Right cardiac atrium (tissue), 5 donors: ENCODE measurements around the gene CSNK1G1. TPM values are rescaled to one million over a fixed set of nuclear protein-coding genes. Genes with fewer than 3 reads are reported as not detected.
A peak's percentile ranks its signal among the peaks of the same experiment; 100 is the strongest.

Experiments used
- ATAC-seq, 2 donors: fragments of 200-7000 bp; cut with Tn5 transposase; one replicate each; pipeline versions ENCODE4 v1.8.0 to v1.9.1; 2020; ENCODE audit warnings: moderate library complexity in 2 of 2, mild to moderate bottlenecking in 1 of 2
- DNase-seq, 3 donors: peaks; one replicate each; pipeline ENCODE4 v3.0.0-alpha.2; 2020
- H3K27ac ChIP-seq: one replicate; pipeline ENCODE4 v1.5.1; 2013; ENCODE audit warnings: mild to moderate bottlenecking, low read length, control low read depth, moderate library complexity
- H3K27me3 ChIP-seq: one replicate; pipeline ENCODE4 v1.6.1; 2013; ENCODE audit not compliant: control insufficient read depth, insufficient read depth
- H3K4me1 ChIP-seq: one replicate; pipeline ENCODE4 v1.6.1; 2013; ENCODE audit warnings: low read length; ENCODE audit not compliant: control insufficient read depth, insufficient read depth
- H3K4me3 ChIP-seq: one replicate; pipeline ENCODE4 v1.5.1; 2013; ENCODE audit warnings: low read length, control low read depth
- H3K9me3 ChIP-seq: one replicate; pipeline ENCODE4 v1.6.1; 2013; ENCODE audit warnings: low read length; ENCODE audit not compliant: control insufficient read depth
- WGBS: extraction: QIAGEN DNeasy Blood & Tissue Kit; methylation state at CpG from one replicate; pipeline ENCODE4 v1.1.7; 2013; 5-methylcytosine and 5-hydroxymethylcytosine counted together
- intact Hi-C, 4 donors: fragments of 100-400 bp; cut with DNase I; formaldehyde crosslinking; loops; one replicate each; pipeline versions ENCODE4 v1.11.0 to v1.14.0; 2022 to 2023
- polyA plus RNA-seq: library from polyadenylated mRNA; stranded (reverse); fragments of 200-250 nt; gene quantifications from one replicate; pipeline ENCODE4 v1.2.3, GENCODE V29; 2013
- total RNA-seq, 4 donors: library from RNA; stranded (reverse); fragmentation: NEBNext Ultra II Directional; extraction: Animal tissue kit (Norgen Biotek cat#: 25700); gene quantifications; one replicate each; pipeline ENCODE4 v1.2.1, GENCODE V29; 2021
- donor health status: healthy with polysubstance abuse.
- donor health status: DM: no; HTN: yes; CAD: no.
- donor health status: DM: no; HTN: no; CAD: no.
- donor health status: DM: no; HTN: yes; CAD: no; lungs with severe emphysema.
- donor health status: DM: yes; HTN: yes; CAD: no.

The CSNK1G1 gene
- total and polyA plus RNA-seq, 5 donors = 2.3 to 11.5 (median 7.7) TPM

- peaks cover 2% of the 10 kb centered on the region for H3K4me1 ChIP-seq
- intact Hi-C loops = no loop called here
- H3K9me3 ChIP-seq = no peaks in the 10 kb centered on the region
- H3K27ac ChIP-seq = no peak overlapping the region
- no peaks in the 10 kb centered on the region for H3K27me3 ChIP-seq
- DNase-seq (no peak), ATAC-seq (no peak)
- H3K4me3 ChIP-seq = no peak overlapping the region
- WGBS = 83% methylated on average over 3 of the region's 3 CpGs
These were observed 99.9 kb downstream of the CSNK1G1 start for GRCh38 chr15:64256051-64256450.

GRCh38 chr15:64251658-64252057 is 104.3 kb downstream of the CSNK1G1 start:
- H3K27me3 ChIP-seq = no peaks in the 10 kb centered on the region

GRCh38 chr15:64251121-64251520 is 104.9 kb downstream of the CSNK1G1 start:
- intact Hi-C loops = no loop called here
- no peaks in the 10 kb centered on the region for H3K27me3 ChIP-seq
- H3K9me3 ChIP-seq = no peaks in the 10 kb centered on the region
- H3K4me1 ChIP-seq = peaks cover 3% of the 10 kb centered on the region
- DNase-seq (no peak), ATAC-seq (no peak)
- H3K4me3 ChIP-seq = no peak overlapping the region
- WGBS = 88% methylated on average over 2 of the region's 2 CpGs
- no peak overlapping the region for H3K27ac ChIP-seq

More at GRCh38 chr15:64251658-64252057, 104.3 kb downstream of the CSNK1G1 start:
- no peaks in the 10 kb centered on the region for H3K9me3 ChIP-seq
- intact Hi-C loops = no loop called here
- ATAC-seq (no peak), DNase-seq (no peak)
- H3K27ac ChIP-seq = no peak overlapping the region
- peaks cover 3% of the 10 kb centered on the region for H3K4me1 ChIP-seq
- no peak overlapping the region for H3K4me3 ChIP-seq

- intact Hi-C loops = no loop called here
- Histone ChIP-seq H3K9me3 (no peaks in the 10 kb centered on the region), H3K27ac (no peak overlapping the region), H3K4me1 (peaks cover 3% of the 10 kb centered on the region), H3K4me3 (no peak overlapping the region), H3K27me3 (no peaks in the 10 kb centered on the region)
- no peak for DNase-seq
- ATAC-seq = no peak
These were observed 105.9 kb downstream of the CSNK1G1 start for GRCh38 chr15:64249883-64250575.

- intact Hi-C loops = no loop called here
- H3K27me3 ChIP-seq = no peaks in the 10 kb centered on the region
- peaks cover 3% of the 10 kb centered on the region for H3K4me1 ChIP-seq
- no peak overlapping the region for H3K27ac ChIP-seq
- no peaks in the 10 kb centered on the region for H3K9me3 ChIP-seq
- no peak overlapping the region for H3K4me3 ChIP-seq
- WGBS = 92% methylated on average over 3 of the region's 3 CpGs
- ATAC-seq (no peak), DNase-seq (no peak)
These were observed 106.6 kb downstream of the CSNK1G1 start for GRCh38 chr15:64249406-64249805.

- DNase-seq (no peak), ATAC-seq (peak; percentile 64 to 68)
- WGBS = 55% methylated on average over 2 of the region's 2 CpGs
- H3K4me3 ChIP-seq = no peak overlapping the region
- no peaks in the 10 kb centered on the region for H3K9me3 ChIP-seq
- H3K4me1 ChIP-seq = peaks cover 3% of the 10 kb centered on the region
- H3K27me3 ChIP-seq = no peaks in the 10 kb centered on the region
- no peak overlapping the region for H3K27ac ChIP-seq
- intact Hi-C loops = no loop called here
These were observed 107.9 kb downstream of the CSNK1G1 start for GRCh38 chr15:64247906-64248541.

GRCh38 chr15:64247535-64247905 is 108.5 kb downstream of the CSNK1G1 start:
- H3K9me3 ChIP-seq = no peaks in the 10 kb centered on the region
- H3K4me1 ChIP-seq = peaks cover 3% of the 10 kb centered on the region
- intact Hi-C loops = no loop called here
- ATAC-seq = no peak
- no peaks in the 10 kb centered on the region for H3K27me3 ChIP-seq
- no peak overlapping the region for H3K27ac ChIP-seq
- H3K4me3 ChIP-seq = no peak overlapping the region
- DNase-seq = no peak

GRCh38 chr15:64246364-64247189 is 109.4 kb downstream of the CSNK1G1 start:
- 82% methylated on average over 9 of the region's 9 CpGs for WGBS
- ATAC-seq (peak in 1 of 2 donors; percentile 29), DNase-seq (no peak)
- Histone ChIP-seq H3K4me3 (no peak overlapping the region), H3K9me3 (no peaks in the 10 kb centered on the region), H3K27ac (no peak overlapping the region), H3K4me1 (peaks cover 3% of the 10 kb centered on the region), H3K27me3 (no peaks in the 10 kb centered on the region)
- intact Hi-C loops = no loop called here

GRCh38 chr15:64245405-64245804 is 110.6 kb downstream of the CSNK1G1 start:
- H3K27ac ChIP-seq = no peak overlapping the region
- no peaks in the 10 kb centered on the region for H3K27me3 ChIP-seq
- 97% methylated on average over 4 of the region's 4 CpGs for WGBS
- ATAC-seq (no peak), DNase-seq (no peak)
- H3K9me3 ChIP-seq = no peaks in the 10 kb centered on the region
- no peak overlapping the region for H3K4me3 ChIP-seq
- intact Hi-C loops = no loop called here
- peaks cover under 1% of the 10 kb centered on the region for H3K4me1 ChIP-seq

- intact Hi-C loops = no loop called here
- Histone ChIP-seq H3K27me3 (no peaks in the 10 kb centered on the region), H3K27ac (no peak overlapping the region), H3K9me3 (no peaks in the 10 kb centered on the region), H3K4me3 (no peak overlapping the region), H3K4me1 (no peaks in the 10 kb centered on the region)
- ATAC-seq (no peak), DNase-seq (no peak)
- WGBS = 68% methylated on average over 3 of the region's 3 CpGs
These were observed 118.3 kb downstream of the CSNK1G1 start for GRCh38 chr15:64237677-64238076.

- Histone ChIP-seq H3K27me3 (no peaks in the 10 kb centered on the region), H3K4me1 (no peaks in the 10 kb centered on the region), H3K27ac (no peak overlapping the region), H3K4me3 (no peak overlapping the region), H3K9me3 (no peaks in the 10 kb centered on the region)
- no peak for DNase-seq
- WGBS = 98% methylated on average over 2 of the region's 2 CpGs
- ATAC-seq = no peak
- intact Hi-C loops = no loop called here
These were observed 119.6 kb downstream of the CSNK1G1 start for GRCh38 chr15:64236156-64236894.
